NCI-H1417 treated with DMSO at 0.1 percent for 48 hours (cell line): ENCODE results near the gene EGLN3.
"Not testable (repeated sequence)": the region's sequence is repeated elsewhere in the genome, so short reads cannot be mapped to it uniquely, and the experiment has no call there.

ENCODE experiments used
- DNase-seq: peaks from one replicate; lab custom pipeline; 2025; lab: John Stamatoyannopoulos, UW

The EGLN3 gene

GRCh38 chr14:33950320-33951182 lies at the start of gene EGLN3:
Gene EGLN3 (minus strand): TSS chr14:33951074. CDS start chr14:33950752, 322 bp downstream.
- DNase-seq, result peak; percentile 75

GRCh38 chr14:34000396-34000795 lies 49.5 kb upstream of the EGLN3 start:
- no peak for DNase-seq

GRCh38 chr14:33999771-34000291 lies 49.0 kb upstream of the EGLN3 start:
- DNase-seq, result no peak

GRCh38 chr14:33997611-33998010 lies 46.7 kb upstream of the EGLN3 start:
- DNase-seq, result no peak

- DNase-seq, result no peak
These were observed 45.6 kb upstream of the EGLN3 start for GRCh38 chr14:33996462-33996861.

- no peak for DNase-seq
These were observed 42.4 kb upstream of the EGLN3 start for GRCh38 chr14:33993246-33993645.

- no peak for DNase-seq
These were observed 41.6 kb upstream of the EGLN3 start for GRCh38 chr14:33992274-33993007.

GRCh38 chr14:33990790-33991189 lies 39.9 kb upstream of the EGLN3 start:
- DNase-seq, result no peak

- no peak for DNase-seq
These were observed 36.7 kb upstream of the EGLN3 start for GRCh38 chr14:33987565-33988080.

GRCh38 chr14:33986804-33987203 lies 35.9 kb upstream of the EGLN3 start:
- DNase-seq, result no peak

- DNase-seq, result no peak
These were observed 34.4 kb upstream of the EGLN3 start for GRCh38 chr14:33985242-33985641.

- DNase-seq, result no peak
These were observed 28.9 kb upstream of the EGLN3 start for GRCh38 chr14:33979613-33980276.

GRCh38 chr14:33978892-33979612 lies 28.2 kb upstream of the EGLN3 start:
- no peak for DNase-seq

- no peak for DNase-seq
These were observed 21.8 kb upstream of the EGLN3 start for GRCh38 chr14:33972583-33973081.

GRCh38 chr14:33969846-33970245 lies 19.0 kb upstream of the EGLN3 start:
- not testable (repeated sequence) for DNase-seq

GRCh38 chr14:33968722-33969121 lies 17.8 kb upstream of the EGLN3 start:
- no peak for DNase-seq

GRCh38 chr14:33967138-33967537 lies 16.3 kb upstream of the EGLN3 start:
- DNase-seq, result no peak

- DNase-seq, result no peak
These were observed 15.4 kb upstream of the EGLN3 start for GRCh38 chr14:33966276-33966675.

- no peak for DNase-seq
These were observed 13.9 kb upstream of the EGLN3 start for GRCh38 chr14:33964599-33965317.

GRCh38 chr14:33963892-33964291 lies 13.0 kb upstream of the EGLN3 start:
- no peak for DNase-seq

GRCh38 chr14:33962466-33962865 lies 11.6 kb upstream of the EGLN3 start:
- DNase-seq, result not testable (repeated sequence)
